ENCODE results near the gene TRIO. TPM values are rescaled to one million over a fixed set of nuclear protein-coding genes. Genes with fewer than 3 reads are reported as not detected.

TRIO gene
- total RNA-seq, 1 experiment from 2014 or later = 136 TPM

DNA sequence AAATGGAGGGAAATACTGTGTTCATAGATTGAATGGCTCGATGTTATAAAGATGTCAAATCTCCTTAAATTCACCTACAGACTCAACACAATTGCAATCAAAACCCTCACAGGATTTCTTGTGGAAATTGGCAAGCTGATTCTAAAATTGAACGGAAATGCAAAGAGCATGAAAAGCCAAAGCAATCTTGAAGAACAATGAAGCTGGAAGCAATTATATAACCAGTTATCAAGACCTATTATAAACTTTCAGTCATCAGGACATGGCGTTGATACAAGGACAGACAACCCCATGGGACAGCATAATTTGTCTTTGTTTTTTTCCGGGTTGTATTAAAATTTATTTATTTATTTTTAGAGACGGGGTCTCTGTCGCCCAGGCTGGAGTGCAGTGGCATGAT lies 385.0 kb downstream of the TRIO start:
- ChIA-PET POLR2A (interaction anchor here (0.6 kb wide), 1 partner anchor 163 kb away, joined by 3 read pairs; no protein-coding TSS in a partner anchor), CTCF (interaction anchor here (0.5 kb wide), 1 partner anchor 29 kb away, joined by 4 read pairs; no protein-coding TSS in a partner anchor)
- H3K4me3 Mint-ChIP-seq (ENCODE audit: unreplicated experiment) = no peak overlapping the region
- no peaks in the 10 kb centered on the region for H3K4me1 Mint-ChIP-seq (ENCODE audit: insufficient read depth, unreplicated experiment)
- no peak for DNase-seq (ENCODE audit: unreplicated experiment)
- BruUV-seq (replicated peaks) = no TSS peak
- TF ChIP-seq CTCF (IDR thresholded peaks at IDR 0.05; ENCODE audit: unreplicated experiment) = no peak
- H3K36me3 Mint-ChIP-seq (ENCODE audit: insufficient read depth, unreplicated experiment) = no peaks in the 10 kb centered on the region
- no peaks in the 10 kb centered on the region for H3K9me3 Mint-ChIP-seq (ENCODE audit: unreplicated experiment)
- no peaks in the 10 kb centered on the region for H3K27me3 Mint-ChIP-seq (ENCODE audit: insufficient read depth, unreplicated experiment)
- no peak overlapping the region for H3K27ac Mint-ChIP-seq (ENCODE audit: low read depth, unreplicated experiment)
- intact Hi-C loops (cut with micrococcal nuclease) = no loop called here

- intact Hi-C loops (cut with micrococcal nuclease) = no loop called here
- H3K36me3 Mint-ChIP-seq (ENCODE audit: insufficient read depth, unreplicated experiment) = no peaks in the 10 kb centered on the region
- BruUV-seq (replicated peaks) = no TSS peak
- no peak for DNase-seq (ENCODE audit: unreplicated experiment)
- H3K27ac Mint-ChIP-seq (ENCODE audit: low read depth, unreplicated experiment) = no peak overlapping the region
- CTCF ChIA-PET = interaction anchor here (1.5 kb wide), 1 partner anchor 177 kb away, joined by 3 read pairs; no protein-coding TSS in a partner anchor
- no peak overlapping the region for H3K4me3 Mint-ChIP-seq (ENCODE audit: unreplicated experiment)
- TF ChIP-seq CTCF (IDR thresholded peaks at IDR 0.05; ENCODE audit: unreplicated experiment) = no peak
- H3K27me3 Mint-ChIP-seq (ENCODE audit: insufficient read depth, unreplicated experiment) = no peaks in the 10 kb centered on the region
- H3K9me3 Mint-ChIP-seq (ENCODE audit: unreplicated experiment) = no peaks in the 10 kb centered on the region
- POLR2A ChIA-PET = no interaction called here
- H3K4me1 Mint-ChIP-seq (ENCODE audit: insufficient read depth, unreplicated experiment) = no peaks in the 10 kb centered on the region
These were observed 385.8 kb downstream of the TRIO start for GRCh38 chr5:14528926-14529325.

DNA sequence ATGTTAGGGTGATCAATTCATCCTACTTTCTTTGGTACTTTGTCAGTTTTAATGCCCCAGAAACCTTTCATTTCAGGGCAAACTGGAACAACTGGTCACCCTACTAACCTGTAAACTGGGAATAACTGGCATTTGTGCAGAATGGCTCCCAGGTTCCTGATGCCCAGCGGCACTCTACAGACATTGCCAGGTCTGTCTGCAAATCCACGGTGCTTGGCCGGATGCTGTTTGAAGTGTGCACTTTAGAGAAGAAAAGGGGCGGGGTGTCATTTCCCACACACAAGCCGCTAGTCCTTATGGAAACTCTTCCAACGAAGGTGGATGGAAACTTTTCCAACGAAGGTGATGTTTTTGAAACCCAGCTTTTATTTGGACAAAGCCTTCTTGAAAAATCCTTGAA lies 388.5 kb downstream of the TRIO start:
- Mint-ChIP-seq H3K27ac (ENCODE audit: low read depth, unreplicated experiment) (no peak overlapping the region), H3K4me1 (ENCODE audit: insufficient read depth, unreplicated experiment) (no peaks in the 10 kb centered on the region), H3K9me3 (ENCODE audit: unreplicated experiment) (no peaks in the 10 kb centered on the region), H3K4me3 (ENCODE audit: unreplicated experiment) (no peak overlapping the region), H3K36me3 (ENCODE audit: insufficient read depth, unreplicated experiment) (no peaks in the 10 kb centered on the region), H3K27me3 (ENCODE audit: insufficient read depth, unreplicated experiment) (no peaks in the 10 kb centered on the region)
- intact Hi-C loops (cut with micrococcal nuclease) = no loop called here
- no peak for TF ChIP-seq CTCF (IDR thresholded peaks at IDR 0.05; ENCODE audit: unreplicated experiment)
- no peak for DNase-seq (ENCODE audit: unreplicated experiment)
- no TSS peak for BruUV-seq (replicated peaks)
- ChIA-PET CTCF (interaction anchor here (0.7 kb wide), 1 partner anchor 8 kb away, joined by 3 read pairs; no protein-coding TSS in a partner anchor), POLR2A (no interaction called here)

GRCh38 chr5:14532180-14532579 lies 389.0 kb downstream of the TRIO start:
- CTCF ChIA-PET = interaction anchor here (0.7 kb wide), 1 partner anchor 9 kb away, joined by 3 read pairs; no protein-coding TSS in a partner anchor
- no peaks in the 10 kb centered on the region for H3K36me3 Mint-ChIP-seq (ENCODE audit: insufficient read depth, unreplicated experiment)
- no peak for TF ChIP-seq CTCF (IDR thresholded peaks at IDR 0.05; ENCODE audit: unreplicated experiment)
- H3K9me3 Mint-ChIP-seq (ENCODE audit: unreplicated experiment) = no peaks in the 10 kb centered on the region
- DNase-seq (ENCODE audit: unreplicated experiment) = no peak
- H3K27me3 Mint-ChIP-seq (ENCODE audit: insufficient read depth, unreplicated experiment) = no peaks in the 10 kb centered on the region
- no TSS peak for BruUV-seq (replicated peaks)
- POLR2A ChIA-PET = no interaction called here
- no peak overlapping the region for H3K27ac Mint-ChIP-seq (ENCODE audit: low read depth, unreplicated experiment)
- H3K4me3 Mint-ChIP-seq (ENCODE audit: unreplicated experiment) = no peak overlapping the region
- no peaks in the 10 kb centered on the region for H3K4me1 Mint-ChIP-seq (ENCODE audit: insufficient read depth, unreplicated experiment)
- intact Hi-C loops (cut with micrococcal nuclease) = no loop called here

Data from MCF 10A (cell line).